HepG2 (cell line): ENCODE data around the gene ITGAX. TPM values are rescaled to one million over a fixed set of nuclear protein-coding genes. Genes with fewer than 3 reads are reported as not detected.

Experiments used
- ATAC-seq: fragments of 200-7000 bp; cut with Tn5 transposase; 3 replicates; pipeline ENCODE4 v1.9.1; 2020; ENCODE audit warnings: mild to moderate bottlenecking, moderate library complexity
- BruUV-seq: library from RNA; stranded (reverse); fragments of 400-500 nt; replicated peaks from 2 replicates; lab custom pipeline; 2021; lab: Mats Ljungman, UMichigan
- CTCF ChIA-PET: fragments of 300-600 bp; formaldehyde crosslinking; extraction: SDS; loops from one replicate; lab custom pipeline; 2021; ENCODE audit warnings: low total read pairs, inconsistent platforms, low intra/inter-chr PET ratio; lab: Yijun Ruan, JAX
- POLR2A ChIA-PET: fragments of 350-600 bp; sonication (Branson Sonifier 250); formaldehyde crosslinking; loops from one replicate; lab custom pipeline; 2020; ENCODE audit warnings: antibody characterized with exemption, inconsistent platforms; lab: Yijun Ruan, JAX
- DNase-seq: peaks from one replicate; pipeline ENCODE4 v3.0.0-alpha.2; 2015; ENCODE audit warnings: low spot score
- FAIRE-seq: peaks from 3 replicates; lab custom pipeline; 2011; peaks lifted over from hg19 to GRCh38; lab: Jason Lieb, UNC
- H2AFZ ChIP-seq: one replicate; pipeline ENCODE4 v1.6.1; 2011; ENCODE audit warnings: low read length, inconsistent platforms
- H3K27ac ChIP-seq: fragments of 300-600 bp; 3 replicates; pipeline ENCODE4 v1.8.0; 2011; ENCODE audit warnings: mixed run types, mild to moderate bottlenecking, mixed read lengths, low read length, inconsistent platforms; ENCODE audit not compliant: insufficient read depth; ENCODE audit errors: extremely low read length
- H3K27me3 ChIP-seq, 2 experiments: fragments of 200-600 bp in 1 of 2; 2 replicates in 1 of 2; 3 replicates in 1 of 2; pipeline versions ENCODE4 v1.6.0 to v1.8.0; 2011; ENCODE audit warnings: low read length in 2 of 2, mild to moderate bottlenecking in 2 of 2, moderate library complexity in 2 of 2, inconsistent platforms in 1 of 2; ENCODE audit not compliant: insufficient read depth in 2 of 2, control insufficient read depth in 1 of 2
- H3K36me3 ChIP-seq, 2 experiments: fragments of 200-600 bp in 1 of 2; replicated peaks in 1 of 2; 2 replicates in 1 of 2; 3 replicates in 1 of 2; pipeline versions ENCODE4 v1.5.1 to v1.8.0; 2011; ENCODE audit warnings: low read length in 2 of 2, inconsistent platforms in 1 of 2; ENCODE audit not compliant: insufficient read depth in 2 of 2, control insufficient read depth in 1 of 2
- H3K4me1 ChIP-seq: 2 replicates; pipeline ENCODE4 v1.5.1; 2012; ENCODE audit warnings: low read length, inconsistent platforms; ENCODE audit not compliant: insufficient read depth
- H3K4me2 ChIP-seq: 2 replicates; pipeline ENCODE4 v1.6.0; 2011; ENCODE audit warnings: low read depth, low read length, inconsistent platforms
- H3K4me3 ChIP-seq, 3 experiments: fragments of 200-600 bp in 1 of 3; sonication (generic), shearing (Covaris generic) in 1 of 3; replicated peaks in 1 of 3; 2 replicates each; pipeline ENCODE4 v1.5.1; 2011 to 2016; ENCODE audit warnings: low read length in 3 of 3, inconsistent platforms in 2 of 3, low read depth in 2 of 3, mild to moderate bottlenecking in 2 of 3, control low read depth in 1 of 3, mixed read lengths in 1 of 3; ENCODE audit not compliant: insufficient read depth in 1 of 3
- H3K79me2 ChIP-seq: one replicate; pipeline ENCODE4 v1.6.1; 2011; ENCODE audit warnings: low read length, inconsistent platforms; ENCODE audit not compliant: insufficient read depth
- H3K9ac ChIP-seq: 2 replicates; pipeline ENCODE4 v1.6.0; 2011; ENCODE audit warnings: mild to moderate bottlenecking, low read depth, low read length, inconsistent platforms; ENCODE audit not compliant: insufficient read depth
- H3K9me3 ChIP-seq: 2 replicates; pipeline ENCODE4 v1.5.1; 2012; ENCODE audit warnings: mild to moderate bottlenecking, low read length
- H4K20me1 ChIP-seq: 2 replicates; pipeline ENCODE4 v1.6.0; 2011; ENCODE audit warnings: inconsistent platforms, mild to moderate bottlenecking, low read length, moderate library complexity; ENCODE audit not compliant: insufficient read depth
- EED ChIP-seq: sonication (generic); formaldehyde crosslinking; IDR thresholded peaks from 2 replicates; pipeline ENCODE4 v1.5.0; 2020; ENCODE audit warnings: mild to moderate bottlenecking, missing genetic modification reagents
- FOXA1 ChIP-seq, 2 experiments: fragments of 450-650 bp in 1 of 2; sonication (generic) in 1 of 2; formaldehyde crosslinking in 1 of 2; IDR thresholded peaks; 2 replicates each; pipeline versions ENCODE4 v1.4.0 to v1.6.1; 2016 to 2020; ENCODE audit warnings: missing genetic modification reagents in 1 of 2
- FOXK2 ChIP-seq: fragments of 450-650 bp; IDR thresholded peaks from 2 replicates; pipeline ENCODE4 v1.6.1; 2016
- FOXP1 ChIP-seq, 2 experiments: fragments of 450-650 bp in 1 of 2; IDR thresholded peaks; 2 replicates each; pipeline ENCODE4 v1.6.1; 2017 to 2018; ENCODE audit warnings: antibody characterized with exemption in 1 of 2
- NBN ChIP-seq: fragments of 450-650 bp; conservative IDR thresholded peaks from 2 replicates; pipeline ENCODE4 v1.6.1; 2017
- NFRKB ChIP-seq: fragments of 450-650 bp; IDR thresholded peaks from 2 replicates; pipeline ENCODE4 v1.6.1; 2017
- NONO ChIP-seq, 2 experiments: fragments of 450-650 bp in 1 of 2; sonication (generic) in 1 of 2; formaldehyde crosslinking in 1 of 2; IDR thresholded peaks in 1 of 2; conservative IDR thresholded peaks in 1 of 2; 2 replicates each; pipeline versions ENCODE4 v1.6.1 to v1.8.0; 2017 to 2022; ENCODE audit warnings: mild to moderate bottlenecking in 1 of 2, missing genetic modification reagents in 1 of 2, moderate library complexity in 1 of 2
- RAD51 ChIP-seq: fragments of 450-650 bp; IDR thresholded peaks from 2 replicates; pipeline ENCODE4 v1.6.1; 2016; ENCODE audit warnings: borderline replicate concordance
- U2AF2 ChIP-seq: fragments of 200-400 bp; formaldehyde crosslinking; IDR thresholded peaks from 2 replicates; pipeline ENCODE4 v1.6.1; 2017; ENCODE audit warnings: low read depth, mild to moderate bottlenecking, low read length
- ZFP90 ChIP-seq: sonication (generic); formaldehyde crosslinking; IDR thresholded peaks from 2 replicates; pipeline ENCODE4 v1.8.0; 2022; ENCODE audit warnings: missing genetic modification reagents, mild to moderate bottlenecking, inconsistent platforms, borderline replicate concordance
- ZNF230 ChIP-seq: sonication (generic); formaldehyde crosslinking; IDR thresholded peaks from 2 replicates; pipeline ENCODE4 v1.4.0; 2020; ENCODE audit warnings: mild to moderate bottlenecking, missing genetic modification reagents
- ZNF713 ChIP-seq: sonication (generic); formaldehyde crosslinking; IDR thresholded peaks from 2 replicates; pipeline ENCODE4 v1.4.0; 2020; ENCODE audit warnings: mild to moderate bottlenecking, missing genetic modification reagents
- ZNF768 ChIP-seq: sonication (generic); formaldehyde crosslinking; IDR thresholded peaks from 2 replicates; pipeline ENCODE4 v1.4.0; 2020; ENCODE audit warnings: missing genetic modification reagents
- WGBS: methylation state at CpG from one replicate; pipeline ENCODE4 v1.1.6; 2017; ENCODE audit warnings: low lambda C conversion rate; 5-methylcytosine and 5-hydroxymethylcytosine counted together
- in situ Hi-C: cut with HindIII; loops from 2 replicates; pipeline ENCODE4 v1.10.0; 2017; ENCODE audit warnings: low pct_unique_long_range_greater_than_20kb; ENCODE audit not compliant: extremely low pct_ligation_motif_present
- intact Hi-C: fragments of 100-400 bp; cut with micrococcal nuclease; formaldehyde crosslinking; loops from one replicate; pipeline ENCODE4 v1.10.0; 2022; ENCODE audit not compliant: unreplicated experiment
- polyA plus RNA-seq, 8 experiments: library from polyadenylated mRNA; depleted of rRNA in 3 of 8; stranded (reverse) in 7 of 8; unstranded in 1 of 8; fragments of >200 nt; fragmentation: Illumina TruSeq in 4 of 8; extraction: Trizol in 4 of 8; gene quantifications; 2 replicates each; pipeline versions ENCODE4 v1.2.1 to v1.2.3, GENCODE V29; 2011 to 2016; ENCODE audit warnings: low read depth in 4 of 8, missing spikeins in 1 of 8, mixed read lengths in 1 of 8; ENCODE audit not compliant: insufficient read depth in 1 of 8
- total RNA-seq, 5 experiments: library from RNA; depleted of rRNA; stranded (reverse); fragments of >200 nt; fragmentation: Illumina TruSeq; extraction: Trizol; gene quantifications; 2 replicates each; pipeline ENCODE4 v1.2.3, GENCODE V29; 2016; ENCODE audit warnings: low read depth in 1 of 5
- TF ChIP-seq, protein P1 (sequence below): fragments of 450-650 bp; IDR thresholded peaks from 2 replicates; pipeline ENCODE4 v1.6.1; 2016
- TF ChIP-seq, protein P2 (sequence below): IDR thresholded peaks from 2 replicates; pipeline ENCODE4 v1.6.1; 2016

The ITGAX gene
- total and polyA plus RNA-seq, 2 of the 13 experiments (the other 11 are each of a cell fraction or from before 2014, with no cell fraction given): 0.32 TPM; not detected in 1

DNA sequence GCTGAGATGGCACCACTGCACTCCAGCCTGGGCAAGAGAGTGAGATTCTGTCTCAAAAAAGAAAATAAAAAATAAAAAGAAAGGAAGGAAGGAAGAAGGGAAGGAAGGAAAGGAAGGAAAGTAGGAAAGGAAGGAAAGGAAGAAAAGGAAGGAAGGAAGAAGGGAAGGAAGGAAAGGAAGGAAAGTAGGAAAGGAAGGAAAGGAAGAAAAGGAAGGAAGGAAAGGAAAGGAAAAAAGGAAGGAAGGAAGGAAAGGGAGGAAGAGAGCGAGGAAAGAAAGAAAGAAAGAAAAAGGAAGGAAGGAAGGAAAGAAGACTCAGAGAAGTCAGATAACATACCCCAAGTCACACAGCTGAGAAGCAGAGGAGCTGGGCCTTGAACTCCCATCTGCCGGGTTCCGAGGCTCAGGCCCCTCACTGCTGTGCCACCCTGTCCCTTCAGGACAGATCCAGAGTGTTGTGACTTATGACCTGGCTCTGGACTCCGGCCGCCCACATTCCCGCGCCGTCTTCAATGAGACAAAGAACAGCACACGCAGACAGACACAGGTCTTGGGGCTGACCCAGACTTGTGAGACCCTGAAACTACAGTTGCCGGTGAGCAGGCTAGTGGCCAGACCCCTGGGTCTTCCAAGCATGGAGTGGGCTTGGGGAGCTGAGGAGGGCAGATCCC, 30.9 kb upstream of the ITGAX start:
- intact Hi-C loops: no loop called here
- Histone ChIP-seq H3K4me1 (no peaks in the 10 kb centered on the region), H3K36me3 (no peaks in the 10 kb centered on the region), H3K4me3 (no peak overlapping the region), H3K4me2 (no peak overlapping the region), H3K27ac (no peak overlapping the region), H2AFZ (no peak overlapping the region), H3K27me3 (peaks cover 4 to 21% of the 10 kb centered on the region in 2 experiments; a peak in 2 of 5 replicates), H3K79me2 (no peaks in the 10 kb centered on the region), H3K9me3 (peaks cover 15% of the 10 kb centered on the region), H3K9ac (no peak overlapping the region), H4K20me1 (no peaks in the 10 kb centered on the region)
- TF ChIP-seq NBN (0 out of 2 replicates have a peak, but pooled peaks have one; percentile 43), U2AF2 (0 out of 2 replicates have a peak, but pooled peaks have one; percentile 44), FOXK2 (peak; percentile 11; the same call in 1 of the 2 replicates), ZNF713 (CRISPR knock-in tag) (no peak), EED (CRISPR knock-in tag) (no peak), ZNF768 (peak; percentile 36; the same call in 1 of the 2 replicates), NFRKB (0 out of 2 replicates have a peak, but pooled peaks have one; percentile 26), RAD51 (peak; percentile 29; the same call in 1 of the 2 replicates), FOXA1 (IDR thresholded peaks at IDR 0.05) (0 out of 2 replicates have a peak, but pooled peaks have one; percentile 11), FOXA1 (CRISPR knock-in tag; IDR thresholded peaks at IDR 0.05) (no peak), ZFP90 (no peak), FOXP1 (IDR thresholded peaks at IDR 0.05) (0 out of 2 replicates have a peak, but pooled peaks have one; percentile 30), FOXP1 (CRISPR knock-in tag; IDR thresholded peaks at IDR 0.05) (no peak), ZNF230 (CRISPR knock-in tag) (no peak), NONO (IDR thresholded peaks at IDR 0.05) (0 out of 2 replicates have a peak, but pooled peaks have one; percentile 76), NONO (CRISPR knock-in tag; conservative IDR thresholded peaks at IDR 0.05) (no peak)
- TF ChIP-seq, protein P1, sequence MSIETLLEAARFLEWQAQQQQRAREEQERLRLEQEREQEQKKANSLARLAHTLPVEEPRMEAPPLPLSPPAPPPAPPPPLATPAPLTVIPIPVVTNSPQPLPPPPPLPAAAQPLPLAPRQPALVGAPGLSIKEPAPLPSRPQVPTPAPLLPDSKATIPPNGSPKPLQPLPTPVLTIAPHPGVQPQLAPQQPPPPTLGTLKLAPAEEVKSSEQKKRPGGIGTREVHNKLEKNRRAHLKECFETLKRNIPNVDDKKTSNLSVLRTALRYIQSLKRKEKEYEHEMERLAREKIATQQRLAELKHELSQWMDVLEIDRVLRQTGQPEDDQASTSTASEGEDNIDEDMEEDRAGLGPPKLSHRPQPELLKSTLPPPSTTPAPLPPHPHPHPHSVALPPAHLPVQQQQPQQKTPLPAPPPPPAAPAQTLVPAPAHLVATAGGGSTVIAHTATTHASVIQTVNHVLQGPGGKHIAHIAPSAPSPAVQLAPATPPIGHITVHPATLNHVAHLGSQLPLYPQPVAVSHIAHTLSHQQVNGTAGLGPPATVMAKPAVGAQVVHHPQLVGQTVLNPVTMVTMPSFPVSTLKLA: 0 out of 2 replicates have a peak, but pooled peaks have one; percentile 15
- TF ChIP-seq, protein P2, sequence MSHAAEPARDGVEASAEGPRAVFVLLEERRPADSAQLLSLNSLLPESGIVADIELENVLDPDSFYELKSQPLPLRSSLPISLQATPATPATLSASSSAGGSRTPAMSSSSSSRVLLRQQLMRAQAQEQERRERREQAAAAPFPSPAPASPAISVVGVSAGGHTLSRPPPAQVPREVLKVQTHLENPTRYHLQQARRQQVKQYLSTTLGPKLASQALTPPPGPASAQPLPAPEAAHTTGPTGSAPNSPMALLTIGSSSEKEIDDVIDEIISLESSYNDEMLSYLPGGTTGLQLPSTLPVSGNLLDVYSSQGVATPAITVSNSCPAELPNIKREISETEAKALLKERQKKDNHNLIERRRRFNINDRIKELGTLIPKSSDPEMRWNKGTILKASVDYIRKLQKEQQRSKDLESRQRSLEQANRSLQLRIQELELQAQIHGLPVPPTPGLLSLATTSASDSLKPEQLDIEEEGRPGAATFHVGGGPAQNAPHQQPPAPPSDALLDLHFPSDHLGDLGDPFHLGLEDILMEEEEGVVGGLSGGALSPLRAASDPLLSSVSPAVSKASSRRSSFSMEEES (CRISPR knock-in tag): no peak
- in situ Hi-C loops: no loop called here
- ATAC-seq: no peak; the same call in 2 of the 3 replicates
- WGBS: 32% methylated on average over 10 of the region's 10 CpGs
- no peak for DNase-seq
- FAIRE-seq: no peak
- CTCF ChIA-PET: no interaction called here
- BruUV-seq: no TSS peak
- POLR2A ChIA-PET: no interaction called here
